NCI-H2029 treated with DMSO at 0.1 percent for 48 hours (cell line): Measurements from ENCODE around the gene SF3B2.
A peak's percentile ranks its signal among the peaks of the same experiment; 100 is the strongest.
"Not testable (repeated sequence)": the region's sequence is repeated elsewhere in the genome, so short reads cannot be mapped to it uniquely, and the experiment has no call there.

ENCODE experiments used
- DNase-seq: peaks from one replicate; lab custom pipeline; 2025; lab: John Stamatoyannopoulos, UW

SF3B2 gene, protein sequence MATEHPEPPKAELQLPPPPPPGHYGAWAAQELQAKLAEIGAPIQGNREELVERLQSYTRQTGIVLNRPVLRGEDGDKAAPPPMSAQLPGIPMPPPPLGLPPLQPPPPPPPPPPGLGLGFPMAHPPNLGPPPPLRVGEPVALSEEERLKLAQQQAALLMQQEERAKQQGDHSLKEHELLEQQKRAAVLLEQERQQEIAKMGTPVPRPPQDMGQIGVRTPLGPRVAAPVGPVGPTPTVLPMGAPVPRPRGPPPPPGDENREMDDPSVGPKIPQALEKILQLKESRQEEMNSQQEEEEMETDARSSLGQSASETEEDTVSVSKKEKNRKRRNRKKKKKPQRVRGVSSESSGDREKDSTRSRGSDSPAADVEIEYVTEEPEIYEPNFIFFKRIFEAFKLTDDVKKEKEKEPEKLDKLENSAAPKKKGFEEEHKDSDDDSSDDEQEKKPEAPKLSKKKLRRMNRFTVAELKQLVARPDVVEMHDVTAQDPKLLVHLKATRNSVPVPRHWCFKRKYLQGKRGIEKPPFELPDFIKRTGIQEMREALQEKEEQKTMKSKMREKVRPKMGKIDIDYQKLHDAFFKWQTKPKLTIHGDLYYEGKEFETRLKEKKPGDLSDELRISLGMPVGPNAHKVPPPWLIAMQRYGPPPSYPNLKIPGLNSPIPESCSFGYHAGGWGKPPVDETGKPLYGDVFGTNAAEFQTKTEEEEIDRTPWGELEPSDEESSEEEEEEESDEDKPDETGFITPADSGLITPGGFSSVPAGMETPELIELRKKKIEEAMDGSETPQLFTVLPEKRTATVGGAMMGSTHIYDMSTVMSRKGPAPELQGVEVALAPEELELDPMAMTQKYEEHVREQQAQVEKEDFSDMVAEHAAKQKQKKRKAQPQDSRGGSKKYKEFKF

DNA sequence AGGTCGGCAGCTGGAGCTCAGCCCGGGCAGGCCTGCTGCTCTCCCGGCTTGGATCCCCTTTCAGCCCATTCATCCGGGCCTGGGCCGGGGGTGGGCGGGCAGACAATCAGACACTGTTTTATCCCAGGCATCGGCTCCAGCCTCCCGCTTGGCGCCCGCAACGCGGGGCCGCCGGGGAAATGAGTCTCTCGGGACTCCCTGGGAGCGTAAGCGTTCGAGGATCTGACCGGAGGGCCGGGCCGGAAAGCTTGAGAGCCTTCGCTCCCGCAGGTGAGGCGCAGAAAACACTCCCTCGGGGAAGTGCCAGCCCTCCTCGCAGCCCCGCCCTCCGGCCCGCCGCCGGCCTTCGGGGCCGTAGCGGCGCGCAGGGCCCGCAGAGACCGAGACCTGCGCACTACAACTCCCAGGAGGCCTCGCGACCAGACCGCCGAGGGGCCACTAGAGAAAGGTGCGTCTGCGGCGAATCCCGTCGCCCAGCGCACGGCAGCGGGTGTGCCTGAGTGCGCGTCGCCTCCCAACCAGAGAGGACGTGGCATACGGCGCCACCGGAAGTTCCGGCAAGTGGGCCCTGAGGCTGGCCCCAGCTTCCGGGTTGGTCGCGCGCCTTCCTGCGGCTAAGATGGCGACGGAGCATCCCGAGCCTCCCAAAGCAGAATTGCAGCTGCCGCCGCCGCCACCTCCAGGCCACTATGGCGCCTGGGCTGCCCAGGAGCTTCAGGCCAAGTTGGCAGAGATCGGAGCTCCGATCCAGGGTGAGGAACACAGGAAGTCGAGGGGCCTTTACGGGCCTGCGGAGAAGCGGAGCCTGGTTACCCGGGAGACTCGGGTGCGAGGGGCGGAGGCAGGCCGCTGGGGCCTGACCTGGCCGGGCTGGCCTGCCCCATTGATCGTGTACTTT lies at the start of gene SF3B2:
TSS of gene SF3B2 (plus strand) at position 599 of the 898 bp plus-strand sequence. CDS start at position 620, 21 bp downstream.
- peak; percentile 91 for DNase-seq

DNA sequence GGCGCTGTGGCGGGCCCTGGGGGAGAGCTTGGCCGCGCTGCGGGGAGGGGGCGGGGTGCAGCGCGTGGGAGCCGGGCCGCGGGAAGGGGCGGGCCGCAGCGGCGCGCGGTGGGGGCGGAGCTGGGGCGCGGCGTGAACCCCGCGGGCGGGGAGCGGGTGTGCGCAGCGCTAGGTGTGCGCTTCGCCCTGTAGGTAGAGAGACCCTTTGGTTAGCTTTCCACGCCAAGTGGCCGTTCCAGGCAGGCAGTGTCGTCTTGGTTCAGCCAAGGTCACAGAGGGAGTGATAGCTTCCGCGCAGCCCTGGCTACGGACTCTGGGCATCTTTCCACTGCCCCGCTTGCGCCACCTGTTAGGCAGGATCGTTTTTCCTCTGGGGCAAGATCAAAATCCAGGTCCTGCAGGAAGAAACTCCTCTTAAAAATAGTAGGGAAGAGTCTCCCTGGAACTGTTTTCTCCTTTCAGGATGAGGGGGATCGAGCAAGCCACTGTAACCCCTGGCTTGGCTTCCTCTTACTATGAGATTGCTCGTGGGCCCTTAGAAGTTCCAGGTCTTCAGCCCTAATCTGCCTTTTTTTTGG lies 49.4 kb upstream of the SF3B2 start:
- DNase-seq: no peak

DNA sequence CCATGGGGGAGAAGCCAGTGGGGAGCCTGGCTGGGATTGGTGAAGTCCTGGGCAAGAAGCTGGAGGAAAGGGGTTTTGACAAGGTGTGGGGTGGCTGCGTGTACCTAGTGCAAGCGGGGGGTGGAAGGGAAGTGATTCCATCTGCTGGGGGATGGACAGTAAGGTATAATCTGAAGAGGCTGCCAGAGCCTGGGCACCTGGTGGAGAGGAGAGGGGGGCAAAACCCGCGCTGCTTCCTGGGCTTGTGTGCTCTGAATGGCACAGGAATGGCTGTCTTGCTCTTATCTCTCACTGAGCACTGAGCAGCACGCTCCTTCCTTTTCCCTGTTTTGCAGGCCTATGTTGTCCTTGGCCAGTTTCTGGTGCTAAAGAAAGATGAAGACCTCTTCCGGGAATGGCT lies 48.9 kb upstream of the SF3B2 start:
- no peak for DNase-seq

DNA sequence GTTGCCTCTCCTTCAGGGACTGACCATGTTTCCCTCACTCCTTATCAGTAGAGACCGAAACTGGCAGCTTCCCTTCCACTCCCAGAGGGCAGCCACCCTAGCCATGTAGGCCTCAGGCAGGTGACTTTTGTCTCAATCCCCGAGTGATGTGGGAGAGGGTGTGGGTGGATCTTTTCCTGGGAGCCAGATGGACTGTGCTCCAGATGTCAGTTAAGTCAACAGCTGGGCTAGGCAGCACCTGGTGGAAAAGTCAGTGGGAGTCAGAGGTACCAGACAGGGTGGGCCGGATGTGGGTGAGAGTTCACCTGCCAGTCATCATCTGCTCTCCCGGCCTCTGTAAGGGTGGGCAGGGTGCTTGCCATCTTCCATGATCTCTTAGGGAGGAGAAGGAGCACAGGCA lies 48.0 kb upstream of the SF3B2 start:
- DNase-seq: no peak

DNA sequence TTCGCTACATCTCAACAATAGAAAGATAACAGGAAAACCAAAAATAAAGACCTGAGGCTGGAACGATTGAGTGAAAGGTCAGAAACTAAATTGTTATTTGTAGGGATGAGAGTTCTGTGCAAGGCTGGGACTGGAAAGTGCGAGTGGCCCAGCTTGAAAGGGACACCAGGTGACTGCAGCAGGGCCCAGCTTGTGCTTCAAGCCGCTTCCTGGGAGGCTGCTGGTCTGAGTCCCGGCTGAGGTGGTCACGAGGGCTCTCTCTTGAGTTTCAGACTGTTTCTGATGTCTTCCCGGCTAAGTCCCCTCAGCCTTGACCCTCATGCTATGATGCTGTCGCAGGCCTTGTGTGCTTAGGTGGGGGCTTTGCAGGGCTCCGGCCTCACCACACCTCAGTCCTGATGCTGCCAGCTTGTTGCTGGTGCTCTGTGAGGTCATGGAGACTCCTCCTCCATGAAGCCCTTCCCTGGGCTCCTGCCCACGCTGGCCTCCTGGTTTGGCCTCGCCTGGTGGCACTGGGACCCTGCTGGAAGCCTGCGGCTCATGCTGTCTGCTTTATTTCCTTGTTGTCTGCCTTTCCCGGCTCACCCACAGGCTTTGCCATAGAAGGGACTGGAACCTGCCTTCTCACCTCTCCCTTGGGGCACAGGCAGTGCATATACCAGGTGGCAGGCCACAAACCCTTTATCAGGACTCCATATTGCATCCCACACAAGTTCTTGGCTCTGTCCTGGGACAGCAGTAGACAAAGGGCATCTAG lies 45.9 kb upstream of the SF3B2 start:
- DNase-seq: no peak

DNA sequence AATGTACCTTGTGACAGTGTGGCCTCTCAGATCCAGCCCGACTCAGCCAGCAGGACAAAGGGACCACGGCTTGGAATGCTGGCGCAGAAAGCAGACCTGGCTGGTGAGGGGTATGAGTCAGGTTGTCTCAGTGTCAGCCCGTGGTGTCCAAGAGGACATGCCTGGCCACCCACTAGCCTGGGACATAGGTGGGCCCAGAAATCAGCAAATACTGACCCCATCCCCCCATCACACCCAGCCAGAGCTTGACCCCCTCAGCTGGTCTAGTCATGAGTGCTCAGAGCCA lies 45.3 kb upstream of the SF3B2 start:
- no peak for DNase-seq

DNA sequence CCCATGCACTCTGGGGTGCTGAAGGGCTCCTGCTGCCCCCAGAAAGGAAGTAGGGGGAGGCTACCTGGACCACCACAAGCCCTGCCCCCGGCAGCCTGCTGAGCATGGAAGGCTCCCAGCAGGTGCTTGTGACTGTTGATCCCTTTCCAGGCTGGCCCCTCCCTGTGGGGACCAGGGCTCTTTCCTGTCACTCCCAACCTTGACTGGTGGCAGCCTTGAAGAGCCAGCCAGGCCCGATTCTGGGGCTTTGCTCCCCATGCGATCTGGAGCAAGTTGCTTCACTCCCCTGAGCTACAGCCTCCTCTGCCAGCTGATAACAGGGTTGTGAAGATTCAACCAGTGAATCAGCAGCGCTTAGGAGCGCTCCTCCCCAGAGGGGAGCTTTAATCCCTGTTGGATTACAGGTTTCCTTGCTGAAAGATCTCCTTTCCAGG lies 44.9 kb upstream of the SF3B2 start:
- no peak for DNase-seq

DNA sequence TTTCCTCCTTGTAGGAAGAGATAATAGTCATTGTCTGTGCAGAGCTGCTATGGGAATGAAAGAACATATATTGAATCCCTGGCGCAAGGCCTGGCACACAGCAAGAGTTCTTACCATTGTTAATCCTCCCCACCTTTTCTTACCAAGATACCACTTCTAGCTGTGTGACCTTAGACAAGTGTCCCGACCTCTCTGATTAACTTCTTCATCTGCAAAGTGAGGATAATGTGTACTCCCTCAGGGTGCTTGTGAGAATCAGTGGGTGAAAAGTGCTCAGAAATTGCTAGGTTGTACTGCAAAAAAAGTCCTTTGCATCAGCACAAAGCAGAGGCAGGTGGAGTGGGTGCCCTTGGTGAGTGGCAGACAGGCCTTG lies 44.1 kb upstream of the SF3B2 start:
- DNase-seq: no peak

DNA sequence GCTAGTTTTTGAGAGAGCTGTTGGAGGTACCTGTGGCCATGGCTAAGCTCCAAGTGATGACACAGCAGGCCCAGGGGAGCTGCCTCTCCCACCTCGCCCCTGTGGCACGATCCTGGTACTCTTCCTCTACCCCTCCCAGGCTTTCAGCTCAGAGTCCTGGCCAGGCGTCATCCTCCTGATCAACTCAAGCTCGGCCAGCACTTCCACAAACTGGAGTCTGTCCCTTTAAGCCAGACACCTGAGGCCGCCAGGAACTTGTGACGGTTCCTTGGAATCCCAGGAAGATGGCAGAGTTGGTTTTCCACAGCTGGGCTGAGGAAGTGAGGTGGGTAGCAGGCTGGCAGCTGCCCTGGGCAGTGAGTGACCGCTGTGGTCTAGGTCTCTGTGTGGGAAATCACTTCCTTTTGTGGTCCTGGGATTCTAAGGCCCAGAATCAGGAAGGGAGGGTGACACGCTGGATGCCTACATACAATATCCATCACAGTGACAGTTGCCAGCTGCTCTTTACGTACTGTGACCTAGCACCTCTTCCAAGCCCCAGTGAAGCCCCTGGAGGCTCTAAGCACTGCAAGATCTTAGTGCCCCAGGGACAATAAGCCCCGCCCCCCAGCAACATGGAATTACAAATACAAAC lies 43.6 kb upstream of the SF3B2 start:
- DNase-seq: no peak

DNA sequence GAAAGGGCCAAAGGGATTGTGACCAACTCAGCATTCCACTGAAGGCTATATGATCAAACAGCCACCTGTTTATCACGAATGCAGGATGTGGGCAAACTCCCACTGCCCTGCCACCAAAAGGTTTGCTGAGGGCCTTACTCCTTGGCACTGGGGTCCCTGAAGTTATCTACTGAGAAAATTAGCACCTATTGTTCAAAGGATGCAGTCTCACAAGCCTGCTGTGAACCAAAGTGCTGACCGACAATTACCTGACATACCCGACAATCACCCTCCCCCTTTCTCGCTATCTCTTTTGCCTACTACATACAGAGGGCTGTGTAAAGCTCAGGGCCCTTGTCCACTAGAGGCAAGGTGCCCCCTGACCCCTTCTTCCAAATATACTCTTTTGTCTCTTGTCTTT lies 42.1 kb upstream of the SF3B2 start:
- not testable (repeated sequence) for DNase-seq

DNA sequence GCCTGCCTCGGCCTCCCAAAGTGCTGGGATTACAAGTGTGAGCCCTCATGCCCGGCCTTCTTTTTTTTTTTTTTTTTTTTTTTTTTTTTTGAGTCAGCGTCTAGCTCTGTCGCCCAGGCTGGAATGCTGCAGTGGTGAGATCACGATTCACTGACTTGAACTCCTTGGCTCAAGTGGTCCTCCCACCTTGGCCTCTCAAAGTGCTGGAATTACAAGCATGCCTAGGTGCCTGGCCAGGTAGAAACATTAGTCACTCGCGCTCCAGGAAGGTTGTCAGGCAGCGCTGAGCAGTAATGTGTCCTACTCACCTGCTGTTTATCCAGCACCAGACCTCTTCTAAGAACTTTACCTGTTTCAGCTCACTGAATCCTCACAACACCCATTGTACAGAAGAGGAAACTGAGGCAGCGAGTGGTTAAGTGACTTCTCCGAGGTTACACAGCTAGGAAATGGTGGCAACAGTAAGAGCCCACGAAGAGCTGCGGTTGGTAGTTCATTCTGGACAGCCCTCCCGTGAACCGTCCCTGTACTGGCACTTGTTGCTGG lies 40.9 kb upstream of the SF3B2 start:
- DNase-seq: no peak

DNA sequence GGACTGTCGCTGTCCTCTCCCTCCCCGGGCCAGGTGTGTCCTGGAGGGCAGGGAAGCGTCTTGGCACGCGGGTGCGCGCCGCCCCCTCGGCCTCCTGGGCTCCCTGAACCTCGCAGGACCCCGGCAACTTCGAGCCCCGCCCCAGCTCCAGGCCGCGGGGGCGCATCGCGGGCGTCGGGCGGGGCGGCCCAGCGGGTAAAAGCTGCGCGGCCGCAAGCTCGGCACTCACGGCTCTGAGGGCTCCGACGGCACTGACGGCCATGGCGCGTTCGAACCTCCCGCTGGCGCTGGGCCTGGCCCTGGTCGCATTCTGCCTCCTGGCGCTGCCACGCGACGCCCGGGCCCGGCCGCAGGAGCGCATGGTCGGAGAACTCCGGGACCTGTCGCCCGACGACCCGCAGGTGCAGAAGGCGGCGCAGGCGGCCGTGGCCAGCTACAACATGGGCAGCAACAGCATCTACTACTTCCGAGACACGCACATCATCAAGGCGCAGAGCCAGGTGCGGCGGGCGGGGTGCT lies 40.3 kb upstream of the SF3B2 start, which contains the start of gene CST6:
TSS of gene CST6 (plus strand) at position 224 of the 519 bp plus-strand sequence. CDS start at position 261, 37 bp downstream.
- DNase-seq: no peak

DNA sequence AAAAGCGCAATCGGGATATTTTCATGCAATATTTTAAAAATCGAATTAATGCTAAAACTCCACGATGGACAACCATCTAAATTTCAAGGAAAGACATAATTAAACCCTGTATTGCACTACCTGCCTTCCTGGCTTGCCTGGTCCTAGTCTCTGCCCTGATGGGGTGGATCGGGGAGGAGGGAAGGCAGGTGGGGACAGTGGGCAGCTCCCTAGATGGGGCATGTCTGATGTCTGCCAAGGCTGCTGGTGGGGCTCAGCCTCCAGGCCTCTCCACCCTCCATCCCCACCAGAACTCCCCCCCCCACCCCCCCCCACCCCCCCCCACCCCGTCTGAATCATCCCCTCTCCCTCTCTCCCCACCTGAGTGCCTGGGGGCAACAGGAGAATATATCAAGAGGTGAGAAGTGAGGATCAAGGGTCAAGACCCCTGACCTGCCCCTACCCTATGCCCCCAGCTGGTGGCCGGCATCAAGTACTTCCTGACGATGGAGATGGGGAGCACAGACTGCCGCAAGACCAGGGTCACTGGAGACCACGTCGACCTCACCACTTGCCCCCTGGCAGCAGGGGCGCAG lies 39.7 kb upstream of the SF3B2 start:
- no peak for DNase-seq

DNA sequence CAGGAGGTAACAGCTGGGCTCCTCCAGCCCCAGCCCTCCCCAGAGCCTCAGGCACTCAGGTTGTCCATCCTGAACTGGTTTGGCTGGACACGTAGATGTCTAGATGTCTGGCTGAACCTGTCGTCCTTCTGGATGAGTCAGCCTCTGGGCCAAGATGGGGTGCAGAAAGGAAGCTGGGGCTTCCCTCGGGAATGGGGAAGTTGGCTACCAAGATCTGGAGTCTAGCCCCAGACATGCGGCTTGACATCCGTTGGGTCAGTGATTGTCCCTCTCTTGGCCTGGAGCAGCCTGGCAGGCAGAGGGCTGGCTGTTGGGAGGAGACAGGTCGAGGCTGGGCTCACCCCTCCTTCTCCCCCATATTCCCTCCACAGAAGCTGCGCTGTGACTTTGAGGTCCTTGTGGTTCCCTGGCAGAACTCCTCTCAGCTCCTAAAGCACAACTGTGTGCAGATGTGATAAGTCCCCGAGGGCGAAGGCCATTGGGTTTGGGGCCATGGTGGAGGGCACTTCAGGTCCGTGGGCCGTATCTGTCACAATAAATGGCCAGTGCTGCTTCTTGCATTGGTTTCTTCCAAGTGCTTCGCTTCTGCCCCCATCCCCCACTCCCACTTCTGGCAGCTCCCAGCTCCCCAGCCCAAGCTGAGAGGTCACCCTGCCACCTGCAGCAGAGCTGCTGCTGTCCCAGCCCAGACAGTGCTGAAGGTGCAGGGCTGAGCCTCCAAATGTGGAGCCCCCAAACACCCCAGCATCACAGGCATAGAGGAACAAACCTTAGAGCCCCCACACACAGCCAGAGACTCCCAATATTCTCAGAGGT lies 39.0 kb upstream of the SF3B2 start:
- no peak for DNase-seq

DNA sequence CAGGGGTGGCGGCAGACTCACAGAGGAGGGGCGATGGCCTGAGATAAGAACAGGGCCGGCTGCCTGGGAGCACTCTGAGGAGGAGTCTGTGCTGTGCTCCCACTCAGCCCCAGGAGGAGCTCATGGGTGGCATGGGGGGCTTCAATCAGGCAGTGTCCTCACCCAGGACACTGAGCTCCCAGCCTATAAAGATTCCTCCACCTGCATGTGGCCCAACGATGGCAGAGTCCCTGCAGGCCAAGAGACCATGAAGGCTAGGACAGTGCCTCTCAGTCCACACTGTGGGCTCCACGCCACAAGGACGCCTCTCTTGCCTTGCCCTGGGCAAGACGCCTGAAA lies 38.4 kb upstream of the SF3B2 start:
- no peak for DNase-seq

DNA sequence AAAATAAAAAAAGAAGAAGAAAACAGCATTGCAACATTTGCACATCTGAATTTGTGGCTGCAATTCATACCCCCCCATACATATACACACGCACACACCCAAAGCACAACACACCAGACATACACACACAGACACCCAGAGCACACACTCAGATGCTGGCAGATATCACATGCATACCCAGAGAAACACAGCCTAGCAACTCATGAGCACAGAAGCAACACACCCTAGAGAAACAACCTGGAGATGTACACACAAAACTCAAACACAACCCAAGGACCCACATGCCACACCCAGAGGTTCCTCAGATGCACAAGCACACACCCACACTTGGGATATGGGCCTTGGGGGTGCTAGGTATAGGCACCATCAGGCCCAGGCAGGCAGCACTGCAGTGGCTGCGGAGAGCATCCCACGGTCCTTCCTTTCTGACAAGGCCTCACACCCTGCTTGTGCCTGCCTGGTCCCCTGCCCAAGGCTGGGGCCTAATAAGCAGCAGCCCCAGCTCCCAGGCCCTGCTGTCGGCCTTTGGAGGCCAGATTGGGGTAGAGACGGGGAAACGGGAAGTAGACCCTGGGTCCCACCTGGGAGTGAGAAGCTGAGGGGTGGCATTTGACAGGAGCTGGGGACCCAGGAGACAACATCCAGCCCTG lies 37.2 kb upstream of the SF3B2 start:
- DNase-seq: no peak

DNA sequence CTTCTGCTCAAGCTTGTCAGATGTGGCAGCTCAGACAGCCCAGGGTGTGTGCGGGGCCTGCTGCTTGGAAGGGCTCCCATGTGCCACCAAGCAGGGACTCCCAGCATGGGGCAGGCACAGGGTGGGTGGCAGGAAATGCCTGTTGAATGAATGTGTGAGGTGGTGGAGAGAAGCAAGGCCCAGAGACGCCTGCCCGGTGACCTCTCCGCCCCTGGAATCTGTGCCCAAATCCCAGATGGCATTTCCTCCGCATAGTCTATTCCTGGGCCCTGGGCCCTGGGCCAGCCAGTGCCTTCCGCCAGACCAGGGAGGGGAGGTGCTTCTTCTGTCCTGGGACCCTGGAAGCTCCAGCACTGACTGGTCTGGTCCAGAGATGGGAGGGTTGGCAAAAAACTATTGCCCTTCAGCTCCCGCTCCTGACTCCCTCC lies 36.7 kb upstream of the SF3B2 start:
- no peak for DNase-seq
